IMR-90 (cell line): ENCODE measurements around the gene PRKAR1B. TPM values are rescaled to one million over a fixed set of nuclear protein-coding genes. Genes with fewer than 3 reads are reported as not detected.

ENCODE experiments used
- ATAC-seq: fragments of 200-7000 bp; cut with Tn5 transposase; 2 replicates; pipeline ENCODE4 v1.9.1; 2020; ENCODE audit warnings: low read depth, mild to moderate bottlenecking, moderate library complexity
- BruUV-seq: library from RNA; stranded (reverse); fragments of 400-500 nt; replicated peaks from 2 replicates; lab custom pipeline; 2021; lab: Mats Ljungman, UMichigan
- CTCF ChIA-PET: fragments of 300-600 bp; formaldehyde crosslinking; extraction: SDS; loops from one replicate; lab custom pipeline; 2021; ENCODE audit warnings: antibody characterized with exemption; lab: Yijun Ruan, JAX
- POLR2A ChIA-PET: fragments of 300-600 bp; sonication (Branson Sonifier 250); formaldehyde crosslinking; loops from one replicate; lab custom pipeline; 2022; ENCODE audit warnings: antibody characterized with exemption; ENCODE audit not compliant: unreplicated experiment; lab: Charles Lee
- DNase-seq: peaks from one replicate; pipeline ENCODE4 v3.0.0; 2013
- H2AFZ ChIP-seq: replicated peaks from 2 replicates; pipeline ENCODE3; 2013; ENCODE audit warnings: low read length, mild to moderate bottlenecking; ENCODE audit not compliant: poor library complexity
- H2AK5ac ChIP-seq: 2 replicates; pipeline ENCODE4 v1.6.1; 2013; ENCODE audit warnings: low read depth, low read length, inconsistent platforms
- H2AK9ac ChIP-seq: replicated peaks from 2 replicates; pipeline ENCODE3; 2013; ENCODE audit warnings: mild to moderate bottlenecking, low read depth, low read length, moderate library complexity; ENCODE audit not compliant: poor library complexity
- H2BK120ac ChIP-seq: 2 replicates; pipeline ENCODE4 v1.6.1; 2013; ENCODE audit warnings: low read depth, low read length, inconsistent platforms
- H2BK15ac ChIP-seq: 3 replicates; pipeline ENCODE4 v1.6.1; 2013; ENCODE audit warnings: low read depth, low read length, inconsistent platforms
- H2BK20ac ChIP-seq: 2 replicates; pipeline ENCODE4 v1.6.1; 2013; ENCODE audit warnings: low read depth, mild to moderate bottlenecking, inconsistent platforms, low read length, moderate library complexity
- H2BK5ac ChIP-seq: 2 replicates; pipeline ENCODE4 v1.6.1; 2013; ENCODE audit warnings: mild to moderate bottlenecking, low read depth, low read length, inconsistent platforms; ENCODE audit not compliant: poor library complexity, severe bottlenecking
- H3K14ac ChIP-seq: replicated peaks from 2 replicates; pipeline ENCODE4 v1.6.1; 2013; ENCODE audit warnings: low read depth, low read length, inconsistent platforms
- H3K18ac ChIP-seq: 2 replicates; pipeline ENCODE4 v1.6.1; 2013; ENCODE audit warnings: low read depth, low read length, control low read depth
- H3K23ac ChIP-seq: 2 replicates; pipeline ENCODE4 v1.6.1; 2013; ENCODE audit warnings: low read depth, low read length, inconsistent platforms
- H3K27ac ChIP-seq: 2 replicates; pipeline ENCODE4 v1.5.1; 2013; ENCODE audit warnings: mild to moderate bottlenecking, control low read depth, low read length; ENCODE audit not compliant: insufficient read depth
- H3K27me3 ChIP-seq: 2 replicates; pipeline ENCODE4 v1.6.1; 2013; ENCODE audit warnings: low read length; ENCODE audit not compliant: control insufficient read depth, insufficient read depth
- H3K36me3 ChIP-seq: 2 replicates; pipeline ENCODE4 v1.6.1; 2013; ENCODE audit warnings: low read length, mixed read lengths; ENCODE audit not compliant: control insufficient read depth, insufficient read depth
- H3K4ac ChIP-seq: 2 replicates; pipeline ENCODE4 v1.6.1; 2013; ENCODE audit warnings: low read depth, low read length, inconsistent platforms
- H3K4me1 ChIP-seq: 2 replicates; pipeline ENCODE4 v1.6.1; 2013; ENCODE audit warnings: low read length, mixed read lengths; ENCODE audit not compliant: control insufficient read depth, insufficient read depth
- H3K4me2 ChIP-seq: 2 replicates; pipeline ENCODE4 v1.6.1; 2013; ENCODE audit warnings: low read depth, mild to moderate bottlenecking, control low read depth, low read length, moderate library complexity
- H3K4me3 ChIP-seq: 2 replicates; pipeline ENCODE4 v1.5.1; 2013; ENCODE audit warnings: low read depth, mild to moderate bottlenecking, control low read depth, low read length, moderate library complexity; ENCODE audit not compliant: insufficient read depth
- H3K56ac ChIP-seq: 2 replicates; pipeline ENCODE4 v1.6.1; 2013; ENCODE audit warnings: low read length, inconsistent platforms; ENCODE audit not compliant: insufficient read depth; ENCODE audit errors: extremely low read depth
- H3K79me1 ChIP-seq, 2 experiments: 2 replicates each; pipeline ENCODE4 v1.6.1; 2013; ENCODE audit warnings: low read length in 2 of 2, inconsistent platforms in 1 of 2, low read depth in 1 of 2
- H3K9ac ChIP-seq: 2 replicates; pipeline ENCODE4 v1.6.1; 2013; ENCODE audit warnings: low read depth, low read length, control low read depth
- H3K9me1 ChIP-seq: 2 replicates; pipeline ENCODE4 v1.6.1; 2013; ENCODE audit warnings: low read length, inconsistent platforms; ENCODE audit not compliant: insufficient read depth
- H3K9me3 ChIP-seq: 2 replicates; pipeline ENCODE4 v1.6.1; 2013; ENCODE audit warnings: low read length; ENCODE audit not compliant: control insufficient read depth, insufficient read depth
- H4K20me1 ChIP-seq: 2 replicates; pipeline ENCODE4 v1.6.1; 2013; ENCODE audit warnings: low read length, inconsistent platforms; ENCODE audit not compliant: insufficient read depth
- H4K5ac ChIP-seq: 2 replicates; pipeline ENCODE4 v1.6.1; 2013; ENCODE audit warnings: mild to moderate bottlenecking, low read depth, low read length, control low read depth
- H4K8ac ChIP-seq, 2 experiments: 2 replicates each; pipeline ENCODE4 v1.6.1; 2013; ENCODE audit warnings: low read depth in 2 of 2, low read length in 2 of 2, control low read depth in 1 of 2, inconsistent platforms in 1 of 2
- H4K91ac ChIP-seq: 2 replicates; pipeline ENCODE4 v1.6.1; 2013; ENCODE audit warnings: low read depth, low read length, inconsistent platforms; ENCODE audit not compliant: insufficient read depth
- FOS ChIP-seq: fragments of 150-350 bp; IDR thresholded peaks from 2 replicates; pipeline ENCODE4 v1.6.1; 2016; ENCODE audit warnings: low read depth, low read length
- USF2 ChIP-seq: fragments of 150-350 bp; IDR thresholded peaks from 2 replicates; pipeline ENCODE4 v1.6.1; 2017; ENCODE audit warnings: mild to moderate bottlenecking, antibody characterized with exemption, low read length, low read depth
- WGBS, 2 experiments: methylation state at CpG; one replicate each; pipeline versions ENCODE4 v1.1.5 to v1.1.7; 2013; ENCODE audit warnings: missing lambda C conversion rate in 2 of 2; ENCODE audit not compliant: insufficient read length in 1 of 2; ENCODE audit errors: extremely low coverage in 2 of 2; 5-methylcytosine and 5-hydroxymethylcytosine counted together
- dilution Hi-C: fragments of 300-500 bp; cut with HindIII; formaldehyde crosslinking; loops from one replicate; pipeline ENCODE4 v1.14.3; 2018; ENCODE audit warnings: low sequenced_read_pairs; ENCODE audit not compliant: unreplicated experiment
- in situ Hi-C: fragments of 300-500 bp; cut with MboI; formaldehyde crosslinking; loops from 3 replicates; pipeline ENCODE4 v1.14.3; 2019; ENCODE audit warnings: low sequenced_read_pairs, inconsistent platforms, mixed read lengths
- intact Hi-C: fragments of 100-400 bp; cut with micrococcal nuclease; formaldehyde crosslinking; loops from 2 replicates; pipeline ENCODE4 v1.10.0; 2022
- polyA plus RNA-seq, 3 experiments: library from polyadenylated mRNA; depleted of rRNA; stranded (reverse); fragments of >200 nt; gene quantifications; 2 replicates each; pipeline ENCODE4 v1.2.3, GENCODE V29; 2012; ENCODE audit warnings: low replicate concordance in 1 of 3
- total RNA-seq: library from RNA; depleted of rRNA; stranded (reverse); fragments of >200 nt; gene quantifications from 2 replicates; pipeline ENCODE4 v1.2.3, GENCODE V29; 2012

Gene PRKAR1B
- total and polyA plus RNA-seq, 2 of the 4 experiments (the other 2 are of a cell fraction) = 15.2 to 20.2 TPM

GRCh38 chr7:664997-665735 lies 61.9 kb downstream of the PRKAR1B start:
- H4K20me1 ChIP-seq = peaks cover 3% of the 10 kb centered on the region; the same call in 1 of the 2 replicates
- intact Hi-C loops (loop anchor here (5.0 kb wide), 1 partner anchor 128 kb away; no protein-coding TSS in a partner anchor), dilution Hi-C loops (no loop called here), in situ Hi-C loops (no loop called here)
- H3K4me3 ChIP-seq = no peak overlapping the region
- H2BK120ac ChIP-seq = peak overlapping the region; percentile 55
- H3K36me3 ChIP-seq = no peaks in the 10 kb centered on the region
- H2AK5ac ChIP-seq = no peak overlapping the region
- no peak overlapping the region for H4K5ac ChIP-seq
- H3K27me3 ChIP-seq = no peaks in the 10 kb centered on the region
- peak; percentile 51 for DNase-seq
- no peak overlapping the region for H2BK15ac ChIP-seq
- no peak overlapping the region for H4K8ac ChIP-seq
- H3K27ac ChIP-seq = peak overlapping the region; percentile 45; the same call in 1 of the 2 replicates
- BruUV-seq = no TSS peak
- H3K18ac ChIP-seq = peak overlapping the region; percentile 14; the same call in 1 of the 2 replicates
- no peak overlapping the region for H2BK20ac ChIP-seq
- H3K23ac ChIP-seq = no peak overlapping the region
- H3K56ac ChIP-seq = no peak overlapping the region
- no peak overlapping the region for H3K9ac ChIP-seq
- H3K4me2 ChIP-seq = no peak overlapping the region; the same call in 1 of the 2 replicates
- peak; percentile 33 for ATAC-seq
- no peak overlapping the region for H2AFZ ChIP-seq
- no peaks in the 10 kb centered on the region for H3K79me1 ChIP-seq
- ChIA-PET POLR2A (no interaction called here), CTCF (no interaction called here)
- no peak overlapping the region for H3K4ac ChIP-seq
- no peak overlapping the region for H4K91ac ChIP-seq
- 60% methylated on average over 16 of the region's 20 CpGs; no CpG with 5 or more reads in 1 of the 2 experiments for WGBS, 2 experiments
- no peaks in the 10 kb centered on the region for H3K9me3 ChIP-seq
- no peak overlapping the region for H2AK9ac ChIP-seq
- peaks cover 16% of the 10 kb centered on the region for H3K4me1 ChIP-seq
- TF ChIP-seq USF2 (peak; percentile 41; the same call in 1 of the 2 replicates), FOS (no peak)
- H3K9me1 ChIP-seq = peaks cover 7% of the 10 kb centered on the region; the same call in 1 of the 2 replicates
- H3K14ac ChIP-seq = no peak overlapping the region
- no peak overlapping the region for H2BK5ac ChIP-seq
